Mesodermal cell (in vitro differentiated cells): ENCODE measurements around the gene TP53TG3. TPM values are rescaled to one million over a fixed set of nuclear protein-coding genes. Genes with fewer than 3 reads are reported as not detected.
"Not testable (repeated sequence)": the region's sequence is repeated elsewhere in the genome, so short reads cannot be mapped to it uniquely, and the experiment has no call there.

Experiments used
- H3K27ac ChIP-seq: 2 replicates; pipeline ENCODE4 v1.7.0; 2013; ENCODE audit warnings: mild to moderate bottlenecking, low read depth, low read length, moderate library complexity; ENCODE audit not compliant: severe bottlenecking
- H3K36me3 ChIP-seq: 2 replicates; pipeline ENCODE4 v1.7.1; 2013; ENCODE audit warnings: mild to moderate bottlenecking, low read length, moderate library complexity; ENCODE audit not compliant: control insufficient read depth, insufficient read depth
- H3K4me1 ChIP-seq: one replicate; pipeline ENCODE4 v1.7.1; 2013; ENCODE audit warnings: mild to moderate bottlenecking, low read length; ENCODE audit not compliant: insufficient read depth, control insufficient read depth, poor library complexity, severe bottlenecking
- H3K4me3 ChIP-seq: 2 replicates; pipeline ENCODE4 v1.7.0; 2013; ENCODE audit warnings: low read length, control low read depth, mild to moderate bottlenecking; ENCODE audit not compliant: insufficient read depth, poor library complexity, severe bottlenecking; ENCODE audit errors: extremely low read depth
- H3K9me3 ChIP-seq: 2 replicates; pipeline ENCODE4 v1.7.1; 2013; ENCODE audit warnings: mild to moderate bottlenecking, low read length, moderate library complexity; ENCODE audit not compliant: control insufficient read depth
- WGBS, 2 experiments: methylation state at CpG; one replicate each; pipeline ENCODE4 v1.1.5; 2013; ENCODE audit warnings: missing lambda C conversion rate in 2 of 2; ENCODE audit not compliant: insufficient coverage in 2 of 2; 5-methylcytosine and 5-hydroxymethylcytosine counted together
- polyA plus RNA-seq, 2 experiments: library from polyadenylated mRNA; stranded (reverse); fragments of 50-300 nt; gene quantifications; one replicate each; pipeline ENCODE4 v1.2.3, GENCODE V29; 2013

Gene TP53TG3, protein sequence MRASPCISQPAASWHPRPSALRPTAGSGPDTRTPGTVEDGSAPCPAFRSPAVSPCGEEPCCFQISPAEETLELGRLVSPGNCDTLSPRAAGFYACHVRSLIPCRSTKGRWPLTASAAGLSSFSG
- polyA plus RNA-seq (2013, experiment 1 of 2) = not detected
- not detected for polyA plus RNA-seq (2013, experiment 2 of 2)

DNA sequence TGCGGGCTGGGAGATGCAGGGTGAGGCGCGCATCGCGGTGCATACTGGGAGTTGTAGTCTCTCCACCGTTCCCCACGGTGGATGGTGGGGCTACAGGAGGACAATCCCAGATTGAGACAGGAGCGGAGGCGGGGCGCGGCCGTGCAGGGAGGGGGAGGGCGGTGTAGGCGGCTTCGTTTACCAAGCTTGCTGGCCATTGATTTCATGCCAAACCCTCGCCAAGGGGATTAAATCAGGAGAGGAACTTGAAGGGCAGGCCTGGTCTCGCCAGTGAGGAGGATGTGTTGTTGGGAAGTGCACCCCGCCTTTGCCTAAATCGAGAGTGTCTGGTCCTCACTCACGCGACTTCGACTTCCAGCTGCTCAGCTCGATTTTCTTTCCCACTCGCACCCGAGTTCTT, at the start of gene TP53TG3:
Gene TP53TG3, minus strand, starts transcription at position 101 of the 400 bp plus-strand sequence. Its CDS starts 68 bp downstream, at position 33.
- WGBS, 2 experiments = no CpG with 5 or more reads among the region's 25 CpGs
- H3K36me3 ChIP-seq, H3K27ac ChIP-seq, H3K9me3 ChIP-seq, H3K4me1 ChIP-seq, H3K4me3 ChIP-seq: not testable (repeated sequence)

DNA sequence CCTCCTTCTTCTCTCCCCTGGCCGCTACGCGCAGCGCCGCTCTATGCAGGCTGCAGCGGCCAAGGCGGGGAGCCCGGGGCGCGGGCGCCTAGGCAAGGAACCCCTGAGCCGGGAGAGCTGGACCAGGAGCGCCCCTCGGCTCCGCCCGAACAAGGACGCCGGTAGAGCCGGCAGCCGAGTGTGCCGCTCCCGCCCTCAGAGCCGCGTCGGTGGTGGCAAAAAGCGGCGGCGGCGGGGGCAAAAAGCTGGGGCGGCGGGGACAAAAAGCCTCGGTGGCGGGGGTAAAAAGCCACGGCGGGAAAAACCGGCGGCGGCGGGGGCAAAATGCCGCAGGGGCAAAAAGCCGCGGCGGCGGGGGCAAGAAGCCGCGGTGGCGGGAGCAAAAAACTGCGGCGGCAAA, 25.1 kb downstream of the TP53TG3 start:
- 85% methylated on average over 9 of the region's 49 CpGs; no CpG with 5 or more reads in 1 of the 2 experiments for WGBS, 2 experiments
- H3K27ac ChIP-seq, H3K4me1 ChIP-seq, H3K9me3 ChIP-seq, H3K36me3 ChIP-seq, H3K4me3 ChIP-seq: not testable (repeated sequence)

DNA sequence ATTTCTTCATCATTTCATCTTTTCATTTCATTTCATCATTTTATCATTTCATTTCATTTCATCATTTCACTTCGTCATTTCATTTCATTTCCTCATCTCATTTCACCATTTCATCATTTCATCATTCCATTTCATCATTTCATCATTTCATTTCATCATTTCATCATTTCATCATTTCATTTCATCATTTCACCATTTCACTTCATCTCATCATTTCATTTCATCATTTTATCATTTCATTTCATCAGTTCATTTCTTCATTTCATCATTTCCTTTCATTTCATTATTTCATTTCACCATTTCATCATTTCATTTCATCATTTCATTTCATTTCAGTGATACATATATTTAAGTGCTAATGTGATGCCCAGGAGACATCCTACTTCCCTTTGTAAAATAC, 28.4 kb downstream of the TP53TG3 start:
- not testable (repeated sequence) for H3K9me3 ChIP-seq, H3K36me3 ChIP-seq, H3K4me1 ChIP-seq, H3K4me3 ChIP-seq, H3K27ac ChIP-seq
- WGBS, 2 experiments = no CpG with 5 or more reads among the region's 1 CpG

DNA sequence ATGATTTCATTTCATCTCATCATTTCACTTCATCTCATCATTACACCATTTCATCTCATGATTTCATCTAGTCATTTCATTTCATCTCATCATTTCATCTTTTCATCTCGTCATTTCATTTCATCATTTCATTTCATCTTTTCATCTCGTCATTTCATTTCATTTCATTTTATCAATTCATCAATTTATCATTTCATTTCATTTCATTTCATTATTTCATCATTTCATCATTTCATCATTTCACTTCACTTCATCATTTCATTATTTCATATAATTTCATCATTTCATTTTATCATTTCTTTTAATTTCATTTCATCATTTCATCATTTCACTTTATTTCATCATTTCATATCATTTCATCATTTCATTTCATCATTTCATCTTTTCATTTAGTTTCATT, 29.2 kb downstream of the TP53TG3 start:
- H3K4me1 ChIP-seq, H3K9me3 ChIP-seq, H3K27ac ChIP-seq, H3K4me3 ChIP-seq, H3K36me3 ChIP-seq: not testable (repeated sequence)
- WGBS, 2 experiments = no CpG with 5 or more reads among the region's 2 CpGs

DNA sequence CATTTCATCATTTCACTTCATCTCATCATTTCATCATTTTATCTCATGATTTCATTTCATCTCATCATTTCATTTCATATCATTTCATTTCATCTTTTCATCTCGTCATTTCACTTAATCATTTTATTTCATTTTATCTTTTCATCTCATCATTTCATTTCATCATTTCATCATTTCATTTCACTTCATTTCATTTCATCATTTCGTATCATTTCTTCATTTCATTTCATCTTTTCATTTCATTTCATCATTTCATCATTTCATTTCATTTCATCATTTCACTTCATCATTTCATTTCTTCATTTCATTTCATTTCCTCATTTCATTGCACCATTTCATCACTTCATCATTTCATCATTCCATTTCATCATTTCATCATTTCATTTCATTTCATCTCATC, 29.8 kb downstream of the TP53TG3 start:
- not testable (repeated sequence) for H3K4me3 ChIP-seq, H3K9me3 ChIP-seq, H3K27ac ChIP-seq, H3K4me1 ChIP-seq, H3K36me3 ChIP-seq
- WGBS, 2 experiments = no CpG with 5 or more reads among the region's 2 CpGs

DNA sequence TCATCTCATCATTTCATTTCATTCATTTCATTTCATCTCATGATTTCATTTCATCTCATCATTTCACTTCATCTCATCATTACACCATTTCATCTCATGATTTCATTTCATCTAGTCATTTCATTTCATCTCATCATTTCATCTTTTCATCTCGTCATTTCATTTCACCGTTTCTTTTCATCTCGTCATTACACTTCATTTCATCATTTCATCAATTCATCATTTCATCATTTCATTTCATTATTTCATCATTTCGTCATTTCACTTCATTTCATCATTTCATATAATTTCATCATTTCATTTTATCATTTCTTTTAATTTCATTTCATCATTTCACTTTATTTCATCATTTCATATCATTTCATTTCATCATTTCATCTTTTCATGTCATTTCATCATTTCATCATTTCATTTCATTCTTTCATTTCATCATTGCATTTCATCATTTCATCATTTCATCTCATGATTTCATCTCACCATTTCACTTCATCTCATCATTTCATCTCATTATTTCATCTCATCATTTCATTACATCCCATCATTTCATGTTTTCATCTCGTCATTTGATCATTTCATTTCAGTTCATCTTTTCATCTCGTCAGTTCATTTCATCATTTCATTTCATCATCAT, 30.6 kb downstream of the TP53TG3 start:
- 71% methylated on average over 3 of the region's 6 CpGs; no CpG with 5 or more reads in 1 of the 2 experiments for WGBS, 2 experiments
- H3K27ac ChIP-seq, H3K4me3 ChIP-seq, H3K36me3 ChIP-seq, H3K4me1 ChIP-seq, H3K9me3 ChIP-seq: not testable (repeated sequence)

DNA sequence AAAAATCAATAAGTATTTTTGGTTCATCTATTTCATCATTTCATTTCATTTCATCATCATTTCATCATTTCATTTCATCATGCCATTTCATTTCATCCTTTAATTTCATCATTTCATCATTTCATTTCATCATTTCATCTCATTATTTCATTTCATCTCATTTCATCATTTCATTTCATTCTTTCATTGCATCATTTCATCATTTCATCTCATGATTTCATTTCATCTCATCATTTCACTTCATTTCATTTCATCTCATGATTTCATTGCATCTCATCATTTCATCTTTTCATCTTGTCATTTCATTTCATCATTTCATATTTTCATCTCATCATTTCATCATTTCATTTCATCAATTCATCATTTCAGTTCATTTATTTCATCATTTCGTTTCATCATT, 31.2 kb downstream of the TP53TG3 start:
- not testable (repeated sequence) for H3K4me3 ChIP-seq, H3K4me1 ChIP-seq, H3K36me3 ChIP-seq, H3K27ac ChIP-seq, H3K9me3 ChIP-seq
- WGBS, 2 experiments = no CpG with 5 or more reads among the region's 1 CpG

DNA sequence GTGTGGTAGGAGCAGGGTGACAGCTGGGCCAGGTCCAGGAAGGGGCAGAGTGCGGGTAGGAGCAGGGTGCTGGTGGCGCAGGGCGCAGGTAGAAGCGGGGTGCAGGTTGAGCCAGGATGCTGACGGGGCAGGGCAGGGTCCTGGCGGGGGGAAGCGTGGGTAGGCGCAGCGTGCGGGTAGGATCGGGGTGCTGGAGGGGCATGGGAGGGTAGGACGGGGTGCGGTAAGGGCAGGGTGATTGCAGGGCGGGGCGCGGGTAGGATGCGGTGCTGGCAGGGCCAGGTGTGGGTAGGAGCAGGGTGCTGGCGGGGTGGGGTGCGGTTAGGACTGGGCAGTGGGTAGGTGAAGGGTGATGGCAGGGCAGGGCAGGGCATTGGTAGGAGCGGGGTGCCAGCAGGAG, 38.4 kb downstream of the TP53TG3 start:
- WGBS, 2 experiments = no CpG with 5 or more reads among the region's 20 CpGs
- not testable (repeated sequence) for H3K4me3 ChIP-seq, H3K4me1 ChIP-seq, H3K27ac ChIP-seq, H3K36me3 ChIP-seq, H3K9me3 ChIP-seq

DNA sequence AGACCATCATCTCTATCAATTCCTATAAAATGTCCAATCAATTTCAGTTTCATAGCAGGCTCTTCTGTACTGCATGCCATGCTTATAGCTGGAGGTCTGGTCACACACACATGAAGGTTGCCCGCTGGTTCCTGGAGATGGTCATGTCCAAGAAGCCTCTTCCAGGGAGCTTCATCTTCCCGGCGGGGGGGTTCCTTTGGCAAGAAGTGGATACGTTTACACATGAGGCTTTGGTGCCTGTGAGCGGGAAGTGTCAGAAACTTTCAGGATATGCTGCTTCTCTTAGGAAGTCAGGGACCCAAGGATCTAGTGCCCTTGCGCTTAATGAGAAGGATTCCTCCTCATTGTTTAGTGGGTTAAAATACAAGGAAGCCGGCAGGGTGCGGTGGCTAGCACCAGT, 43.9 kb downstream of the TP53TG3 start:
- H3K4me1 ChIP-seq, H3K36me3 ChIP-seq, H3K27ac ChIP-seq, H3K9me3 ChIP-seq, H3K4me3 ChIP-seq: not testable (repeated sequence)
- no CpG with 5 or more reads among the region's 8 CpGs for WGBS, 2 experiments
